GM21390 (cell line): ENCODE results near the gene NOX5.

Experiments
- ATAC-seq: cut with Tn5 transposase; IDR thresholded peaks from one replicate; pipeline ENCODE4 v1.9.1; 2021; ENCODE audit not compliant: unreplicated experiment

Gene NOX5

GRCh38 chr15:68990231-68990991, 24.1 kb upstream of the NOX5 start:
- ATAC-seq: no peak

DNA sequence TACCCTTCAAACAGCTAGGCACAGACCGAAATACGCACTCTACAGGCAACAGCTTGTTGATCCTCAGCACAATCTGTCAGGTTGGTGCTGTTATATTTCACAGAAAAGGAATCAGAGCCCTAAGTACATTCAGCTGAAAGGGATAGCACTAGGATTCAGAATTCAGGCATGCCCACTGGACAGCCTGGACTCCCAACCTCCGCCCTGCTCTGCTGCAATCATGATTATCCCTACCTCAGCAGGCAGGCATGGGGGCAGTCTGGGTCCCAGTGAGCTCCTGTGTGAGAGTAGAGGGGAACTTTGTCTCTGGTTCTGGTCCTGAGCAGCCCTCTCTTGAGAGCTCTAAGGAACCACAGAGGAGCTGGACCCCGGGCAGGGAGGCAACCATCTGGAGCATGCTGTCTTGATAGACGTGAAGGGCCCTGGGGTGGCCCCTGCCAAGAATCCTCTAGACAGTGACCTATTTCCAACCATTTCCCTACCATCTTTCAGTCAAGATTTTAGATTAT, 23.4 kb upstream of the NOX5 start:
- no peak for ATAC-seq

- no peak for ATAC-seq
Measured at GRCh38 chr15:68991723-68992122, 22.8 kb upstream of the NOX5 start.

DNA sequence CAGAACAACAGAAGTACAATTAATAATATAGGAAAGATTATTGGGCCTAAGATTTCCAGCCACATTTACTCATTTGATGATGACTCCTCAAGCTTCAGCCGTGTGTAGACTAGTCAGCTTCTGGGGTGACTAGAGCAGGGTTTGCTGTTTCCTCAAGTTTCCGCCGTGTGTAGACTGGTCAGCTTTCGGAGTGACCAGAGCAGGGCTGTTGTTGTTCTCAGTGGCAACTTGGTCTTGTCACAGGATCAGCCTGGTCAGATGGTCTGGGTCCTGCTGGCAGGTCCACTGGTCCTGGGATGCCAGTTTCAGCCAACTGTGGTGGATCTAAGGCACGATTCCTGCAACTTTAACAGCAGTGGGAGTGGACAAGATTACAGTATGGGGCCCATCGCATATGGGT, 21.8 kb upstream of the NOX5 start:
- ATAC-seq: no peak

GRCh38 chr15:68993276-68993675, 21.2 kb upstream of the NOX5 start:
- no peak for ATAC-seq

DNA sequence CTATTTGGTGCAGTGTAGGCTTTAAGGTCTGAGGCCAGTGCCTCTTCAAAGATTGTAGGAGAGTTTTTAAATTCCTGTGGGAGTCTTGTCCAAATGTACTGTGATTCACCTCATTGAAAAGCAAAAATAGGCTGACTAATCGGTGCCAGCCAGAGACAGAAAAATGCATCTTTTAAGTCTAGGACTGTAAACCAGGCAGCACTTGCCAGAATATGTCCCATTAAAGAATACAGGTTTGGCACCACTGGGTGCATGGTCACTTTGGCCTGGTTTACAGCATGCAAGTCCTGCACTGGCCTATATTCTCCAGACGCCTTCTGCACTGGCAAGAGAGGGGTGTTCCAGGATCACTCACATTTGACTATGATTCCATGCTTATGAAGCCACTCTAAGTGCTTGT, 20.3 kb upstream of the NOX5 start:
- no peak for ATAC-seq

DNA sequence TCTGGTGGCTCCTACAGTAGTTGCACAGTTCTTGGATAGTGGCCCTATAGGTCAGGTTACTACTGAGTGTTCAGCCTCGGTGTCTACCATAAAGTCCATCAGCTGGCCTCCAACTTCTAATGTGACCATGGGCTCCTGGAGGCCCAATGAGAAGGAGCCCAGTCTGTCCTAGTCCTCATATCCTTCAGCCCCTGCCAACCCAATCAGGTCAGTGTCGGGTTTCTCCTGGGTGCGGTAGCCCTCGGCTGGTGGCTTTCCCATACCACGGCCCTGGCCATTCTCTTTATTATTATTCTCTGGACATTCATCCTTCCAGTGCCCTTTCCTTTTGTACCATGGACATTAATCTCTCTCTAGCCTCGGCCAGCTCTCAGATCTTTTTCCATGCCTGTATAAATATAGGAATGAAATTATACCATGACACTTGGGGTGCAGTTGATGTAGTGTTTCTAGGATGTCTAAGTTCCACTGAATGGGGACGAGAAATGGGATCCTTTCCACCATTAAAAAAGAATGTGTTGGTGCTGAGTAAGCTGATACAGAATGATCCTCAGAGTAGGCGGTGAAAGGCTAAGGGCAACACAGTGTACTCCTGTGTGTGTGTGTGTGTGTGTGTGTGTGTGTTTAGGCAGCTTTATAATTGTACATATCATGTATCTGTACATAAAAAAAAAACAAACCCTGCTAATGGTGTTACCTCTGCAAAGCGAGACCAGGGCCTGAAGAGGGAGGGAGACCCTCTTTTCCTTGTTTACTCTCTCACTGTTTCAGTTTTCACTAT, 19.3 kb upstream of the NOX5 start:
- no peak for ATAC-seq

DNA sequence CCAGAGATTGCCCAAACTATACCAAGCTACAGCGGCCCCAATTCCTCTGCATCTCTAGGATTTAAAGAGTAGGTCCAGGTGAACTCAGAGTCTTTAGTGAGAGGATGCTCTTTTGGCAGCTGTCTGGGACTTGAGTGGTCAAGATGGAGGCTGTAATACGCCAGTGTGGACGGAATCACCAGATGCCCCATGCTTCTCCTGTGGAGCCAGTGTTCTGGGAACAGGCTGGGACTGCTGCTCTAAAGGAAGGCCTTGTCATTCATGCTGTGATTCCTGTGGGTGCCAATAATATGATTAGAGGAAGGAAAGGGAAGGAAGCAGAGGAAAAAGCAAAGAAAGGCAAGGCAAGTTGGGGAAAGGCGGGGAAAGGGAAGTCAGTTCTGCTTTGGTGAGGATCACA, 17.4 kb upstream of the NOX5 start:
- no peak for ATAC-seq

GRCh38 chr15:68997930-68998777, 16.3 kb upstream of the NOX5 start:
- ATAC-seq: no peak

DNA sequence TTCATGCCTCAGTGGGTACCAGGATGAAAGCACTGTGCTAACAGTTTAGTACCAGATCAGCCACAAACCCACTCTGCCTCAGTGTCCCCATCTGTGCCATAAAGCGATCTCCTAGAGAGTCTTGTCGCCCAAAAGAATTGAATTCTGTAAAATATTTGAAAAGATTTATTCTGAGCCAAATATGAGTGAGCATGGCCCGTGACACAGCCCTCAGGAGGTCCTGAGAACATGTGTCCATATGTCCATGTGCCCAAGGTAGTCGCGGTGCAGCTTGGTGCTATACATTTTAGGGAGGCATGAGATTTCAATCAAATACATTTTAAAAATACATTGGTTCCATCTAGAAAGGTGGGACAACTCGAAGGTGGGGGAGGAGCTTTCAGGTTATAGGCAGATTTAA, 15.4 kb upstream of the NOX5 start:
- ATAC-seq: no peak

DNA sequence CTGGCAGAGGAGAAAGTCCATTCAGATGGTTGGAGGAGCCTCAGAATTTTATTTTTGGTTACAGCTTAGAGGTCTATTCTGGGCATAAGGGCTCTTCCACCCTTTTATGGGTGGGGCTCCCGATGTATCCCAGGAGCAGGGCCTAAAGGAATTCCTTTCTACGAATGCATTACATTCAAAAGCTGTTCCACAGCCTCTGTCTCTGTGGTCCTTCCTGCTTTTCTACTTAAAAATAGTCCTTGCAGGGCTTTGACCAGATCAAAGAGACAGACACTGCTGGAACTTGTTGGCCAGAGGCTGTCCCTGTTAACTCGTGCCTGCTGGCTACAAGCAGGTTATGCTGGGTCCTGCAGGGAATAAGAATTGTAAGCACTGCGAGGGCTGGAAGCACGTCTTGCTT, 14.4 kb upstream of the NOX5 start:
- no peak for ATAC-seq

DNA sequence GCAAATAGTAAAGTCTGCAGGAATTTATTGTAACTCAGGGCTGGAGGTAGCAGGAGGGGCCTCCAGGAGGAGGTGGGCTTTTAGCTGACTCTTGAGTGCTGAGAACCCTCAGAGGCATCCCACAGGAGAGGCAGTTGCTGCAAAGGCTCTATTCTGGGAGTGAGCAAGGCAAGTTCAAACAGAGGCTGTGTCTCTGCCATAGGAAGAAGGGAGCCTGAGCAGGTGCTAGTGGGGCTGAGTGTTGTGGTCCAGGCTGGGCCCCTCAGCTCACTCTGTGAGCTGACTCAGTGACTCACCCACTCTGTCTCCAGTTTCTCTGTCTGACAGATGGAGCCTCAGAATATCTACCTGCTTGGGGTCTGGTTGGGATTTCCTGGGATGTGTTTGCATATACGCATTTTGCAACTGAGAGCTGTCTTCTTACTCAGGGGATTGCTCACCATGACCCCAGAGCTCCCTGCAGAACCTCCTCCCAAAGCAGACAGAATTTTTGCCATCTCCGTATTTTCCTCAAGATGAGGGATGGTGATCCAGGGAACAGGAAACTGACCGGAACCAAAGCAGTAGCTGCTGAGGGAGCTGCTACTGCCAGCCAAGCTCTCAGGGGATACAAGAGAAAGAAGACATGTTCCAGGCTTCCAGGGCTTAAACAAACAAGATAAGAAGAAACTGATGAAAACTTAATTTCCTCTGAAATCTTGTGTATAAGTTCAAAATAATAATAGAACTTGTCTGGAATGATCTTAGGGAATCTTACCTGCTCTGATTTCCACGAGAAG, 13.6 kb upstream of the NOX5 start:
- ATAC-seq: no peak

- no peak for ATAC-seq
Measured at GRCh38 chr15:69002783-69003182, 11.7 kb upstream of the NOX5 start.

- ATAC-seq: no peak
Measured at GRCh38 chr15:69004011-69004410, 10.5 kb upstream of the NOX5 start.

DNA sequence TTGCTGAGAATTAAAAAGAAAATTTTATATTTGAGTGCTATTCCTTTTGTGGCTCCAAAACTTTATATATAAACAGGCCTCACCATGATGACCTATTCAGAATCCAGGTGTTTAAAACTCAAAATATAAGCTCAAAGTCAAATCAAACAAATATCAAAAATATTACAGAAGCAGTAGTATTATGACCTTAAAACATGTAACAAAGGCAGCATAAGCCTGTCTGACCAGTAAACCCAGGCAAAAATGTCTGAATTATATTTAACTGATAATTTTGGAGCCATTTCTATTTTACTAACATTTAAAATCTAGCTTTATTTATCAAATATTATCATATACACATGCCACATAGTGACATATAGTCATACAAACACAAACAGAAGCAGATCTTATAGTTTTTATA, 6.4 kb upstream of the NOX5 start:
- ATAC-seq: no peak

GRCh38 chr15:69009341-69009740, 5.2 kb upstream of the NOX5 start:
- no peak for ATAC-seq

- ATAC-seq: no peak
Measured at GRCh38 chr15:69011641-69012040, 2.9 kb upstream of the NOX5 start.

GRCh38 chr15:69012761-69013364, 1.6 kb upstream of the NOX5 start:
- no peak for ATAC-seq

- ATAC-seq: no peak
Measured at GRCh38 chr15:69013726-69014406, 629 bp upstream of the NOX5 start.

DNA sequence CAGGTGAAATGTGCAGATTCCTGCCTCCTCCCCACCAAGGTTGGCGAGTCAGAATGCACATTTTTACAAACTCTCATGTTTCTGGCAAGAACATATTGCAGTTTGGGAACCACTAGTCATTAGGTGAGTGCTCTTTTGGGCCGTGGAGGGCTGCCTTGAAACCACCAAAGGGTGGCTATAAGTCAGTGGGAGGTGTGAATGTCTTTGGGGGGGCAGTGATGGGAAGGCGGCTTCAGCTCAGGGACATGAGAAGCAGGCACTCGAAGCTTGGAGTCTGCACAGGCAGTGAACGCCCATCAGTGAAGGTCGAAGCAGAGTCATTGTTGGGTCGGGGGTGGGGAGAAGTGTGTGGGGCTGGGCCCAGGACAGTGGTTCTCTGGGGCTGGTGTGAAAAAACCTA, 1.1 kb downstream of the NOX5 start:
- ATAC-seq: no peak
